SK-N-SH treated with all-trans-retinoic acid at 6 μM for 48 hours (cell line): ENCODE data around the gene TFF3.

Source experiments
- BACH2 ChIP-seq: fragments of 250-450 bp; sonication (Bioruptor Pico); IDR thresholded peaks from 2 replicates; pipeline ENCODE4 v1.9.0; 2021; ENCODE audit warnings: mild to moderate bottlenecking, borderline replicate concordance
- CREB5 ChIP-seq: fragments of 250-450 bp; sonication (Bioruptor Pico); IDR thresholded peaks from 2 replicates; pipeline ENCODE4 v1.5.1; 2020; ENCODE audit warnings: low read depth, mild to moderate bottlenecking, moderate library complexity
- CSRNP3 ChIP-seq: fragments of 250-450 bp; sonication (Bioruptor Pico); IDR thresholded peaks from 2 replicates; pipeline ENCODE4 v1.5.1; 2021; ENCODE audit warnings: mild to moderate bottlenecking, moderate library complexity
- GLIS3 ChIP-seq: fragments of 250-450 bp; sonication (Bioruptor Pico); IDR thresholded peaks from 2 replicates; pipeline ENCODE4 v1.5.0; 2020; ENCODE audit warnings: mild to moderate bottlenecking, moderate library complexity
- ISL1 ChIP-seq: fragments of 250-450 bp; sonication (Bioruptor Pico); IDR thresholded peaks from 2 replicates; pipeline ENCODE4 v2.1.2; 2022; ENCODE audit warnings: mild to moderate bottlenecking, moderate library complexity
- PATZ1 ChIP-seq: fragments of 250-450 bp; sonication (Bioruptor Pico); IDR thresholded peaks from 2 replicates; pipeline ENCODE4 v1.8.0; 2020; ENCODE audit warnings: mild to moderate bottlenecking, moderate library complexity, borderline replicate concordance
- POU6F1 ChIP-seq: fragments of 250-450 bp; sonication (Bioruptor Pico); IDR thresholded peaks from 2 replicates; pipeline ENCODE4 v1.8.0; 2021; ENCODE audit warnings: low read depth, mild to moderate bottlenecking, moderate library complexity, borderline replicate concordance
- PPARA ChIP-seq: fragments of 250-450 bp; sonication (Bioruptor Pico); IDR thresholded peaks from 2 replicates; pipeline ENCODE4 v1.5.0; 2020; ENCODE audit warnings: mild to moderate bottlenecking, borderline replicate concordance
- RARB ChIP-seq: fragments of 250-450 bp; sonication (Bioruptor Pico); IDR thresholded peaks from 2 replicates; pipeline ENCODE4 v1.8.0; 2021; ENCODE audit warnings: mild to moderate bottlenecking, moderate library complexity
- TCF4 ChIP-seq: fragments of 250-450 bp; sonication (Bioruptor Pico); IDR thresholded peaks from 2 replicates; pipeline ENCODE4 v1.8.0; 2021; ENCODE audit warnings: mild to moderate bottlenecking, moderate library complexity, borderline replicate concordance
- TSHZ2 ChIP-seq: fragments of 250-450 bp; sonication (Bioruptor Pico); IDR thresholded peaks from 2 replicates; pipeline ENCODE4 v1.5.0; 2020; ENCODE audit warnings: mild to moderate bottlenecking, moderate library complexity
- ZFP3 ChIP-seq: fragments of 250-450 bp; sonication (Bioruptor Pico); IDR thresholded peaks from 2 replicates; pipeline ENCODE4 v1.5.0; 2020; ENCODE audit warnings: mild to moderate bottlenecking, moderate library complexity

DNA sequence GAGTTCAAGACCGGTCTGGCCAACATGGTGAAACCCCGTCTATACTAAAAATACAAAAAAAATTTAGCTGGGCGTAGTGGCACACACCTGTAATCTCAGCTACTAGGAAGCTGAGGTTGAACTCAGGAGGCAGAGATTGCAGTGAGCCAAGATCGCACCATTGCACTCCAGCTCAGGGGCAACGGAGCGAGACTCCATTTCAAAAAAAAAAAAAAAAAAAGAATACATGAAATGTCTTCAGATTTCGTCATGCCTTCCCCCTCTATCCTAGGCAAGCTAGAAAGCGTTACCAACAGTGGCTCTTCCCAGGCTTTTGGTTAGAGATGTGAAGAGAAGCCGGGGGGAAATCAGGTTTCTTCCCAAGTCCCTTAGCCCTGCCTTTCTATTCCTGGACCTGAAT, 47.5 kb upstream of the TFF3 start:
- no peak for TF ChIP-seq TCF4 (CRISPR knock-in tag)
- TF ChIP-seq PATZ1 (CRISPR knock-in tag): no peak
- TF ChIP-seq CREB5 (CRISPR knock-in tag): no peak
- TF ChIP-seq PPARA (CRISPR knock-in tag): no peak
- no peak for TF ChIP-seq POU6F1 (CRISPR knock-in tag)
- TF ChIP-seq GLIS3 (CRISPR knock-in tag): no peak
- no peak for TF ChIP-seq TSHZ2
- no peak for TF ChIP-seq BACH2 (CRISPR knock-in tag)
- TF ChIP-seq ISL1: no peak
- no peak for TF ChIP-seq RARB (CRISPR knock-in tag)
- no peak for TF ChIP-seq ZFP3 (CRISPR knock-in tag)
- no peak for TF ChIP-seq CSRNP3 (CRISPR knock-in tag)
